ENCODE results near the gene ULK1. TPM values are rescaled to one million over a fixed set of nuclear protein-coding genes. Genes with fewer than 3 reads are reported as not detected.
"Not testable (repeated sequence)": the region's sequence is repeated elsewhere in the genome, so short reads cannot be mapped to it uniquely, and the experiment has no call there.

Gene ULK1
- total RNA-seq, 1 donor, result 14.1 TPM

- no peak overlapping the region for H3K27ac ChIP-seq (ENCODE audit: low read depth, low read length)
- H3K27me3 ChIP-seq (ENCODE audit: insufficient read depth, low read length), result no peaks in the 10 kb centered on the region
These were observed 65.5 kb downstream of the ULK1 start for GRCh38 chr12:131959641-131960589.

GRCh38 chr12:131960590-131961325 lies 66.3 kb downstream of the ULK1 start:
- peaks cover 85% of the 10 kb centered on the region for H3K79me2 ChIP-seq (ENCODE audit: insufficient read depth, low read length)
- H3K27me3 ChIP-seq (ENCODE audit: insufficient read depth, low read length); H3K36me3 ChIP-seq (ENCODE audit: insufficient read depth, low read length); H3K27ac ChIP-seq (ENCODE audit: low read depth, low read length); DNase-seq (ENCODE audit: insufficient read length, low spot score, missing footprints); H3K9me3 ChIP-seq (ENCODE audit: low read depth, low read length); H3K4me3 ChIP-seq (ENCODE audit: insufficient read depth, low read length); H2AFZ ChIP-seq (ENCODE audit: low read length); H3K4me2 ChIP-seq (ENCODE audit: insufficient read depth, low read length): not testable (repeated sequence)
- H3K4me1 ChIP-seq (ENCODE audit: insufficient read depth, low read length), result peaks cover 20% of the 10 kb centered on the region
- peaks cover 61% of the 10 kb centered on the region for H4K20me1 ChIP-seq (ENCODE audit: insufficient read depth, low read length)

More at GRCh38 chr12:131959641-131960589, 65.5 kb downstream of the ULK1 start:
- Histone ChIP-seq H3K36me3 (ENCODE audit: insufficient read depth, low read length) (peaks cover 9% of the 10 kb centered on the region), H3K79me2 (ENCODE audit: insufficient read depth, low read length) (peaks cover 85% of the 10 kb centered on the region), H3K4me2 (ENCODE audit: insufficient read depth, low read length) (no peak overlapping the region), H3K4me1 (ENCODE audit: insufficient read depth, low read length) (peaks cover 13% of the 10 kb centered on the region), H2AFZ (ENCODE audit: low read length) (no peak overlapping the region), H3K4me3 (ENCODE audit: insufficient read depth, low read length) (no peak overlapping the region), H4K20me1 (ENCODE audit: insufficient read depth, low read length) (peaks cover 58% of the 10 kb centered on the region), H3K9me3 (ENCODE audit: low read depth, low read length) (no peaks in the 10 kb centered on the region)
- peak; percentile 86 for DNase-seq (ENCODE audit: insufficient read length, low spot score, missing footprints)
- no peak for TF ChIP-seq CTCF (IDR thresholded peaks at IDR 0.05; ENCODE audit: extremely low read depth, low read depth, low read length)

GRCh38 chr12:131961328-131961727 lies 66.9 kb downstream of the ULK1 start:
- Histone ChIP-seq H3K4me1 (ENCODE audit: insufficient read depth, low read length) (peaks cover 17% of the 10 kb centered on the region), H4K20me1 (ENCODE audit: insufficient read depth, low read length) (peaks cover 55% of the 10 kb centered on the region), H3K79me2 (ENCODE audit: insufficient read depth, low read length) (peaks cover 85% of the 10 kb centered on the region)
- not testable (repeated sequence) for H3K9me3 ChIP-seq (ENCODE audit: low read depth, low read length); H3K27me3 ChIP-seq (ENCODE audit: insufficient read depth, low read length); H3K36me3 ChIP-seq (ENCODE audit: insufficient read depth, low read length); DNase-seq (ENCODE audit: insufficient read length, low spot score, missing footprints); H3K27ac ChIP-seq (ENCODE audit: low read depth, low read length); H3K4me2 ChIP-seq (ENCODE audit: insufficient read depth, low read length); H3K4me3 ChIP-seq (ENCODE audit: insufficient read depth, low read length); H2AFZ ChIP-seq (ENCODE audit: low read length)

- no peaks in the 10 kb centered on the region for H3K27me3 ChIP-seq (ENCODE audit: insufficient read depth, low read length)
- DNase-seq (ENCODE audit: insufficient read length, low spot score, missing footprints), result no peak
- peaks cover 50% of the 10 kb centered on the region for H4K20me1 ChIP-seq (ENCODE audit: insufficient read depth, low read length)
- H3K27ac ChIP-seq (ENCODE audit: low read depth, low read length), result no peak overlapping the region
- H3K9me3 ChIP-seq (ENCODE audit: low read depth, low read length), result no peaks in the 10 kb centered on the region
- no peak for TF ChIP-seq CTCF (IDR thresholded peaks at IDR 0.05; ENCODE audit: extremely low read depth, low read depth, low read length)
- H3K36me3 ChIP-seq (ENCODE audit: insufficient read depth, low read length), result peaks cover 9% of the 10 kb centered on the region
- no peak overlapping the region for H2AFZ ChIP-seq (ENCODE audit: low read length)
- H3K4me2 ChIP-seq (ENCODE audit: insufficient read depth, low read length), result no peak overlapping the region
- H3K79me2 ChIP-seq (ENCODE audit: insufficient read depth, low read length), result peaks cover 85% of the 10 kb centered on the region
- H3K4me3 ChIP-seq (ENCODE audit: insufficient read depth, low read length), result no peak overlapping the region
- peaks cover 17% of the 10 kb centered on the region for H3K4me1 ChIP-seq (ENCODE audit: insufficient read depth, low read length)
These were observed 67.6 kb downstream of the ULK1 start for GRCh38 chr12:131962069-131962468.
